ENCODE measurements around the gene MYOZ2. TPM values are rescaled to one million over a fixed set of nuclear protein-coding genes. Genes with fewer than 3 reads are reported as not detected.

MYOZ2 gene
- total RNA-seq, 2 experiments from 2014 or later, result not detected

- no peaks in the 10 kb centered on the region for H3K27me3 ChIP-seq (ENCODE audit: control insufficient read depth in 1 of 2, insufficient read depth in 2 of 2, low read length in 2 of 2)
- no peak overlapping the region for H3K27ac Mint-ChIP-seq
- no peaks in the 10 kb centered on the region for H3K9me3 ChIP-seq (ENCODE audit: control insufficient read depth in 1 of 2, insufficient read depth in 1 of 2, low read length in 2 of 2)
- ATAC-seq (ENCODE audit: poor library complexity) (no peak), DNase-seq (no peak)
- no peaks in the 10 kb centered on the region for H3K36me3 Mint-ChIP-seq (ENCODE audit: low read depth)
- POLR2A ChIA-PET, result no interaction called here
- H3K27ac ChIP-seq (ENCODE audit: low read depth in 1 of 2, low read length in 2 of 2), result no peak overlapping the region
- H3K4me3 ChIP-seq (ENCODE audit: low read length), result no peak overlapping the region
- H3K4me1 Mint-ChIP-seq (ENCODE audit: low read depth), result no peaks in the 10 kb centered on the region
- no peaks in the 10 kb centered on the region for H3K4me1 ChIP-seq (ENCODE audit: insufficient read depth, low read length)
- no peaks in the 10 kb centered on the region for H3K27me3 Mint-ChIP-seq
- H3K4me3 Mint-ChIP-seq, result no peak overlapping the region
- CTCF ChIA-PET, result interaction anchor here (1.5 kb wide), 1 partner anchor 12 kb away, joined by 4 read pairs; no protein-coding TSS in a partner anchor
- no peak for TF ChIP-seq CTCF (IDR thresholded peaks at IDR 0.05)
- no peaks in the 10 kb centered on the region for H3K9me3 Mint-ChIP-seq
- no peaks in the 10 kb centered on the region for H3K36me3 ChIP-seq (ENCODE audit: insufficient read depth, low read length)
- intact Hi-C loops (cut with DNase I, micrococcal nuclease), result no loop called here
Measured at GRCh38 chr4:119191505-119191904, 55.9 kb downstream of the MYOZ2 start.

GRCh38 chr4:119197772-119198212 lies 62.2 kb downstream of the MYOZ2 start:
- Mint-ChIP-seq H3K4me3 (no peak overlapping the region), H3K27me3 (peaks cover 20% of the 10 kb centered on the region), H3K36me3 (ENCODE audit: low read depth) (no peaks in the 10 kb centered on the region), H3K9me3 (peaks cover 4% of the 10 kb centered on the region), H3K4me1 (ENCODE audit: low read depth) (no peaks in the 10 kb centered on the region), H3K27ac (no peak overlapping the region)
- Histone ChIP-seq H3K36me3 (ENCODE audit: insufficient read depth, low read length) (no peaks in the 10 kb centered on the region), H3K27ac (ENCODE audit: low read depth in 1 of 2, low read length in 2 of 2) (no peak overlapping the region), H3K4me1 (ENCODE audit: insufficient read depth, low read length) (no peaks in the 10 kb centered on the region), H3K4me3 (ENCODE audit: low read length) (no peak overlapping the region), H3K27me3 (ENCODE audit: control insufficient read depth in 1 of 2, insufficient read depth in 2 of 2, low read length in 2 of 2) (no peaks in the 10 kb centered on the region), H3K9me3 (ENCODE audit: control insufficient read depth in 1 of 2, insufficient read depth in 1 of 2, low read length in 2 of 2) (no peaks in the 10 kb centered on the region)
- POLR2A ChIA-PET, result no interaction called here
- TF ChIP-seq CTCF (IDR thresholded peaks at IDR 0.05), result no peak
- ATAC-seq (ENCODE audit: poor library complexity) (no peak), DNase-seq (no peak)
- intact Hi-C loops (cut with DNase I, micrococcal nuclease), result no loop called here
- CTCF ChIA-PET, result no interaction called here

GRCh38 chr4:119204916-119205315 lies 69.3 kb downstream of the MYOZ2 start:
- ChIA-PET POLR2A (no interaction called here), CTCF (no interaction called here)
- H3K4me1 Mint-ChIP-seq (ENCODE audit: low read depth), result no peaks in the 10 kb centered on the region
- H3K4me3 Mint-ChIP-seq, result no peak overlapping the region
- DNase-seq (no peak), ATAC-seq (ENCODE audit: poor library complexity) (no peak)
- no peak overlapping the region for H3K4me3 ChIP-seq (ENCODE audit: low read length)
- no peaks in the 10 kb centered on the region for H3K4me1 ChIP-seq (ENCODE audit: insufficient read depth, low read length)
- no peak for TF ChIP-seq CTCF (IDR thresholded peaks at IDR 0.05)
- peaks cover 13% of the 10 kb centered on the region for H3K27me3 Mint-ChIP-seq
- no peak overlapping the region for H3K27ac Mint-ChIP-seq
- H3K36me3 Mint-ChIP-seq (ENCODE audit: low read depth), result no peaks in the 10 kb centered on the region
- intact Hi-C loops (cut with DNase I, micrococcal nuclease), result loop anchor here in 1 of 2 experiments (5.0 kb wide), 1 partner anchor 58 kb away; no protein-coding TSS in a partner anchor
- H3K9me3 ChIP-seq (ENCODE audit: control insufficient read depth in 1 of 2, insufficient read depth in 1 of 2, low read length in 2 of 2), result no peaks in the 10 kb centered on the region
- no peaks in the 10 kb centered on the region for H3K36me3 ChIP-seq (ENCODE audit: insufficient read depth, low read length)
- no peak overlapping the region for H3K27ac ChIP-seq (ENCODE audit: low read depth in 1 of 2, low read length in 2 of 2)
- no peaks in the 10 kb centered on the region for H3K27me3 ChIP-seq (ENCODE audit: control insufficient read depth in 1 of 2, insufficient read depth in 2 of 2, low read length in 2 of 2)
- peaks cover 4% of the 10 kb centered on the region for H3K9me3 Mint-ChIP-seq
